HepG2 (cell line): ENCODE measurements around the gene WDHD1. TPM values are rescaled to one million over a fixed set of nuclear protein-coding genes. Genes with fewer than 3 reads are reported as not detected.

Experiments
- ATAC-seq: fragments of 200-7000 bp; cut with Tn5 transposase; 3 replicates; pipeline ENCODE4 v1.9.1; 2020; ENCODE audit warnings: mild to moderate bottlenecking, moderate library complexity
- BruUV-seq: library from RNA; stranded (reverse); fragments of 400-500 nt; replicated peaks from 2 replicates; lab custom pipeline; 2021; lab: Mats Ljungman, UMichigan
- CTCF ChIA-PET: fragments of 300-600 bp; formaldehyde crosslinking; extraction: SDS; loops from one replicate; lab custom pipeline; 2021; ENCODE audit warnings: low total read pairs, inconsistent platforms, low intra/inter-chr PET ratio; lab: Yijun Ruan, JAX
- POLR2A ChIA-PET: fragments of 350-600 bp; sonication (Branson Sonifier 250); formaldehyde crosslinking; loops from one replicate; lab custom pipeline; 2020; ENCODE audit warnings: antibody characterized with exemption, inconsistent platforms; lab: Yijun Ruan, JAX
- DNase-seq: peaks from one replicate; pipeline ENCODE4 v3.0.0-alpha.2; 2015; ENCODE audit warnings: low spot score
- FAIRE-seq: peaks from 3 replicates; lab custom pipeline; 2011; peaks lifted over from hg19 to GRCh38; lab: Jason Lieb, UNC
- H2AFZ ChIP-seq: one replicate; pipeline ENCODE4 v1.6.1; 2011; ENCODE audit warnings: low read length, inconsistent platforms
- H3K27ac ChIP-seq: fragments of 300-600 bp; 3 replicates; pipeline ENCODE4 v1.8.0; 2011; ENCODE audit warnings: mixed run types, mild to moderate bottlenecking, mixed read lengths, low read length, inconsistent platforms; ENCODE audit not compliant: insufficient read depth; ENCODE audit errors: extremely low read length
- H3K27me3 ChIP-seq, 2 experiments: fragments of 200-600 bp in 1 of 2; 2 replicates in 1 of 2; 3 replicates in 1 of 2; pipeline versions ENCODE4 v1.6.0 to v1.8.0; 2011; ENCODE audit warnings: low read length in 2 of 2, mild to moderate bottlenecking in 2 of 2, moderate library complexity in 2 of 2, inconsistent platforms in 1 of 2; ENCODE audit not compliant: insufficient read depth in 2 of 2, control insufficient read depth in 1 of 2
- H3K36me3 ChIP-seq, 2 experiments: fragments of 200-600 bp in 1 of 2; replicated peaks in 1 of 2; 2 replicates in 1 of 2; 3 replicates in 1 of 2; pipeline versions ENCODE4 v1.5.1 to v1.8.0; 2011; ENCODE audit warnings: low read length in 2 of 2, inconsistent platforms in 1 of 2; ENCODE audit not compliant: insufficient read depth in 2 of 2, control insufficient read depth in 1 of 2
- H3K4me1 ChIP-seq: 2 replicates; pipeline ENCODE4 v1.5.1; 2012; ENCODE audit warnings: low read length, inconsistent platforms; ENCODE audit not compliant: insufficient read depth
- H3K4me2 ChIP-seq: 2 replicates; pipeline ENCODE4 v1.6.0; 2011; ENCODE audit warnings: low read depth, low read length, inconsistent platforms
- H3K4me3 ChIP-seq, 3 experiments: fragments of 200-600 bp in 1 of 3; sonication (generic), shearing (Covaris generic) in 1 of 3; replicated peaks in 1 of 3; 2 replicates each; pipeline ENCODE4 v1.5.1; 2011 to 2016; ENCODE audit warnings: low read length in 3 of 3, inconsistent platforms in 2 of 3, low read depth in 2 of 3, mild to moderate bottlenecking in 2 of 3, control low read depth in 1 of 3, mixed read lengths in 1 of 3; ENCODE audit not compliant: insufficient read depth in 1 of 3
- H3K79me2 ChIP-seq: one replicate; pipeline ENCODE4 v1.6.1; 2011; ENCODE audit warnings: low read length, inconsistent platforms; ENCODE audit not compliant: insufficient read depth
- H3K9ac ChIP-seq: 2 replicates; pipeline ENCODE4 v1.6.0; 2011; ENCODE audit warnings: mild to moderate bottlenecking, low read depth, low read length, inconsistent platforms; ENCODE audit not compliant: insufficient read depth
- H3K9me3 ChIP-seq: 2 replicates; pipeline ENCODE4 v1.5.1; 2012; ENCODE audit warnings: mild to moderate bottlenecking, low read length
- H4K20me1 ChIP-seq: 2 replicates; pipeline ENCODE4 v1.6.0; 2011; ENCODE audit warnings: inconsistent platforms, mild to moderate bottlenecking, low read length, moderate library complexity; ENCODE audit not compliant: insufficient read depth
- DDIT3 ChIP-seq: sonication (generic); formaldehyde crosslinking; IDR thresholded peaks from 2 replicates; pipeline ENCODE4 v1.4.0; 2020; ENCODE audit warnings: mild to moderate bottlenecking, missing genetic modification reagents
- ELF1 ChIP-seq: sonication (generic); formaldehyde crosslinking; IDR thresholded peaks from 2 replicates; pipeline ENCODE4 v1.4.0; 2020; ENCODE audit warnings: missing genetic modification reagents
- FOXO1 ChIP-seq: sonication (generic); formaldehyde crosslinking; IDR thresholded peaks from 2 replicates; pipeline ENCODE4 v1.4.0; 2020; ENCODE audit warnings: missing genetic modification reagents
- GABPA ChIP-seq, 2 experiments: IDR thresholded peaks; 2 replicates each; pipeline ENCODE4 v1.6.1; 2011 to 2016; ENCODE audit warnings: low read depth in 2 of 2, low read length in 1 of 2, missing biosample characterization in 1 of 2, missing genetic modification characterization in 1 of 2
- HNF1A ChIP-seq, 2 experiments: sonication (generic) in 1 of 2; formaldehyde crosslinking in 1 of 2; IDR thresholded peaks; 2 replicates each; pipeline versions ENCODE4 v1.4.0 to v1.6.1; 2016 to 2020; ENCODE audit warnings: borderline replicate concordance in 1 of 2, low read depth in 1 of 2, mild to moderate bottlenecking in 1 of 2, missing genetic modification reagents in 1 of 2
- MEIS2 ChIP-seq: sonication (generic); formaldehyde crosslinking; IDR thresholded peaks from 2 replicates; pipeline ENCODE4 v1.9.0; 2021; ENCODE audit warnings: mild to moderate bottlenecking, missing genetic modification reagents
- MTF2 ChIP-seq: sonication (generic); formaldehyde crosslinking; IDR thresholded peaks from 2 replicates; pipeline ENCODE4 v1.5.0; 2020; ENCODE audit warnings: missing genetic modification reagents, borderline replicate concordance
- NCOA5 ChIP-seq: sonication (generic); formaldehyde crosslinking; IDR thresholded peaks from 2 replicates; pipeline ENCODE4 v1.4.0; 2020; ENCODE audit warnings: missing genetic modification reagents
- NR2C2 ChIP-seq: sonication (generic); formaldehyde crosslinking; IDR thresholded peaks from 2 replicates; pipeline ENCODE4 v1.4.0; 2020; ENCODE audit warnings: missing genetic modification reagents, mild to moderate bottlenecking, moderate library complexity, borderline replicate concordance
- TGIF2 ChIP-seq: IDR thresholded peaks from 2 replicates; pipeline ENCODE4 v1.6.1; 2016; ENCODE audit warnings: control low read depth, missing compliant biosample characterization
- U2AF1 ChIP-seq: fragments of 200-400 bp; formaldehyde crosslinking; optimal IDR thresholded peaks from 2 replicates; pipeline ENCODE3; 2017; ENCODE audit warnings: mild to moderate bottlenecking, low read depth, low read length
- UBTF ChIP-seq: sonication (generic); formaldehyde crosslinking; IDR thresholded peaks from 2 replicates; pipeline ENCODE4 v1.4.0; 2020; ENCODE audit warnings: mild to moderate bottlenecking, missing genetic modification reagents
- ZFP90 ChIP-seq: sonication (generic); formaldehyde crosslinking; IDR thresholded peaks from 2 replicates; pipeline ENCODE4 v1.8.0; 2022; ENCODE audit warnings: missing genetic modification reagents, mild to moderate bottlenecking, inconsistent platforms, borderline replicate concordance
- ZNF12 ChIP-seq: sonication (generic); formaldehyde crosslinking; IDR thresholded peaks from 2 replicates; pipeline ENCODE4 v1.5.0; 2020; ENCODE audit warnings: missing genetic modification reagents
- WGBS: methylation state at CpG from one replicate; pipeline ENCODE4 v1.1.6; 2017; ENCODE audit warnings: low lambda C conversion rate; 5-methylcytosine and 5-hydroxymethylcytosine counted together
- in situ Hi-C: cut with HindIII; loops from 2 replicates; pipeline ENCODE4 v1.10.0; 2017; ENCODE audit warnings: low pct_unique_long_range_greater_than_20kb; ENCODE audit not compliant: extremely low pct_ligation_motif_present
- intact Hi-C: fragments of 100-400 bp; cut with micrococcal nuclease; formaldehyde crosslinking; loops from one replicate; pipeline ENCODE4 v1.10.0; 2022; ENCODE audit not compliant: unreplicated experiment
- polyA plus RNA-seq, 8 experiments: library from polyadenylated mRNA; depleted of rRNA in 3 of 8; stranded (reverse) in 7 of 8; unstranded in 1 of 8; fragments of >200 nt; fragmentation: Illumina TruSeq in 4 of 8; extraction: Trizol in 4 of 8; gene quantifications; 2 replicates each; pipeline versions ENCODE4 v1.2.1 to v1.2.3, GENCODE V29; 2011 to 2016; ENCODE audit warnings: low read depth in 4 of 8, missing spikeins in 1 of 8, mixed read lengths in 1 of 8; ENCODE audit not compliant: insufficient read depth in 1 of 8
- total RNA-seq, 5 experiments: library from RNA; depleted of rRNA; stranded (reverse); fragments of >200 nt; fragmentation: Illumina TruSeq; extraction: Trizol; gene quantifications; 2 replicates each; pipeline ENCODE4 v1.2.3, GENCODE V29; 2016; ENCODE audit warnings: low read depth in 1 of 5
- TF ChIP-seq, protein P1 (sequence below), 2 experiments: fragments of 450-650 bp in 1 of 2; sonication (generic) in 1 of 2; formaldehyde crosslinking; IDR thresholded peaks; 2 replicates each; pipeline versions ENCODE4 v1.5.0 to v1.8.0; 2020 to 2022; ENCODE audit warnings: mild to moderate bottlenecking in 1 of 2, missing genetic modification reagents in 1 of 2
- TF ChIP-seq, protein P2 (sequence below): sonication (generic); formaldehyde crosslinking; IDR thresholded peaks from 2 replicates; pipeline ENCODE4 v1.4.0; 2020; ENCODE audit warnings: mild to moderate bottlenecking, missing genetic modification reagents

WDHD1 gene
- total and polyA plus RNA-seq, 2 of the 13 experiments (the other 11 are each of a cell fraction or from before 2014, with no cell fraction given) = 5.5 to 27.5 TPM

DNA sequence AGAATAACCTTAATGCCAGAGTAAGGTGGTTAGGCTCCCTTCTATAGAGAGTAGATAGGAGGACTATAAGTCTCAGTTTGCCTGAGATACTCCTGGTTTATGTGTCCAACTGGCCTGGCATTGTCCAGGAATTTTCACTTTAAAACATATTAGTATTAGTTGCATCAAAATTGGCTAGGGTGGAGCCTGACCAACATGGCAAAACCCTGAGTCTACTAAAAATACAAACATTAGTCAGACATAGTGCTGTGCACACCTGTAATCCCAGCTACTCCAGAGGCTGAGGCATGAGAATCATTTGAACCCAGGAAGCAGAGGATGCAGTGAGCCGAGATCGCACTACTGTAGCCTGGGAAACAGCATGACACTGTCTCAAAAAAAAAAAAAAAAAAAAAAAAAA lies 11.9 kb downstream of the WDHD1 start:
- WGBS = 95% methylated on average over 2 of the region's 2 CpGs
- TF ChIP-seq GABPA (IDR thresholded peaks at IDR 0.05; ENCODE audit: low read depth, low read length) = no peak
- TF ChIP-seq GABPA (CRISPR knock-in tag; IDR thresholded peaks at IDR 0.05; ENCODE audit: low read depth) = no peak
- no peak for TF ChIP-seq NR2C2 (CRISPR knock-in tag)
- no peak for TF ChIP-seq UBTF (CRISPR knock-in tag)
- no peak for TF ChIP-seq MEIS2
- no peak for TF ChIP-seq NCOA5 (CRISPR knock-in tag)
- TF ChIP-seq, protein P1, sequence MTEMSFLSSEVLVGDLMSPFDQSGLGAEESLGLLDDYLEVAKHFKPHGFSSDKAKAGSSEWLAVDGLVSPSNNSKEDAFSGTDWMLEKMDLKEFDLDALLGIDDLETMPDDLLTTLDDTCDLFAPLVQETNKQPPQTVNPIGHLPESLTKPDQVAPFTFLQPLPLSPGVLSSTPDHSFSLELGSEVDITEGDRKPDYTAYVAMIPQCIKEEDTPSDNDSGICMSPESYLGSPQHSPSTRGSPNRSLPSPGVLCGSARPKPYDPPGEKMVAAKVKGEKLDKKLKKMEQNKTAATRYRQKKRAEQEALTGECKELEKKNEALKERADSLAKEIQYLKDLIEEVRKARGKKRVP (CRISPR knock-in tag; IDR thresholded peaks at IDR 0.05) = no peak
- no peak for TF ChIP-seq MTF2
- TF ChIP-seq DDIT3 (CRISPR knock-in tag) = no peak
- no peak for TF ChIP-seq ZNF12 (CRISPR knock-in tag)
- no peak for TF ChIP-seq HNF1A (IDR thresholded peaks at IDR 0.05; ENCODE audit: low read depth)
- TF ChIP-seq HNF1A (CRISPR knock-in tag; IDR thresholded peaks at IDR 0.05; ENCODE audit: borderline replicate concordance) = no peak
- TF ChIP-seq TGIF2 = no peak
- TF ChIP-seq U2AF1 = no peak
- TF ChIP-seq, protein P2, sequence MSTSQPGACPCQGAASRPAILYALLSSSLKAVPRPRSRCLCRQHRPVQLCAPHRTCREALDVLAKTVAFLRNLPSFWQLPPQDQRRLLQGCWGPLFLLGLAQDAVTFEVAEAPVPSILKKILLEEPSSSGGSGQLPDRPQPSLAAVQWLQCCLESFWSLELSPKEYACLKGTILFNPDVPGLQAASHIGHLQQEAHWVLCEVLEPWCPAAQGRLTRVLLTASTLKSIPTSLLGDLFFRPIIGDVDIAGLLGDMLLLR (CRISPR knock-in tag) = no peak
- TF ChIP-seq FOXO1 = no peak
- no peak for TF ChIP-seq ZFP90 (CRISPR knock-in tag)
- TF ChIP-seq ELF1 (CRISPR knock-in tag) = no peak

More for the DNA sequence above, 11.9 kb downstream of the WDHD1 start:
- Histone ChIP-seq H3K36me3 (peaks cover 0 to 14% of the 10 kb centered on the region in 2 experiments; a peak in 4 of 5 replicates), H3K9me3 (no peaks in the 10 kb centered on the region), H3K9ac (no peak overlapping the region), H3K27ac (no peak overlapping the region), H3K4me1 (no peaks in the 10 kb centered on the region), H3K27me3 (no peaks in the 10 kb centered on the region), H3K4me2 (no peak overlapping the region), H3K4me3 (no peak overlapping the region), H3K79me2 (peaks cover 3% of the 10 kb centered on the region), H4K20me1 (no peaks in the 10 kb centered on the region), H2AFZ (no peak overlapping the region)
- ChIA-PET POLR2A (no interaction called here), CTCF (no interaction called here)
- intact Hi-C loops (no loop called here), in situ Hi-C loops (no loop called here)
- DNase-seq (no peak), FAIRE-seq (no peak), ATAC-seq (no peak)
- no TSS peak for BruUV-seq
